ENCODE measurements around the gene MYH6.

DNA sequence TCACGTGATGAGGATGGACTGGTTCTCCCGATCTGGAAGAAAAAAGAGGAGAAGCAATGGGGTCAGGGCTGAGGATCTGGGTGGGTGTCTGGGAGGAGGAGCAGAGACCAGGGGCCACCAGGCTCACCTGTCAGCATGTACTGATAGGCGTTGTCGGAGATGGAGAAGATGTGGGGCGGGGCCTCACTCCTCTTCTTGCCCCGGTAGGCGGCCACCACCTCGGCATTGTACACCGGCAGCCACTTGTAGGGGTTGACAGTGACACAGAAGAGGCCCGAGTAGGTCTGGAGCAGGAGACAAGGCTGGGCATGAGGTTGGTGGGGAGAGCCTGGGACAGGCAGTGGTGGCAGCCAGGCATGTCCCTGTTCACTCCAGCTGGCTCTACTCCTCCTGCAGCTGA, 3.0 kb downstream of the MYH6 start:
- TF ChIP-seq, protein P1, sequence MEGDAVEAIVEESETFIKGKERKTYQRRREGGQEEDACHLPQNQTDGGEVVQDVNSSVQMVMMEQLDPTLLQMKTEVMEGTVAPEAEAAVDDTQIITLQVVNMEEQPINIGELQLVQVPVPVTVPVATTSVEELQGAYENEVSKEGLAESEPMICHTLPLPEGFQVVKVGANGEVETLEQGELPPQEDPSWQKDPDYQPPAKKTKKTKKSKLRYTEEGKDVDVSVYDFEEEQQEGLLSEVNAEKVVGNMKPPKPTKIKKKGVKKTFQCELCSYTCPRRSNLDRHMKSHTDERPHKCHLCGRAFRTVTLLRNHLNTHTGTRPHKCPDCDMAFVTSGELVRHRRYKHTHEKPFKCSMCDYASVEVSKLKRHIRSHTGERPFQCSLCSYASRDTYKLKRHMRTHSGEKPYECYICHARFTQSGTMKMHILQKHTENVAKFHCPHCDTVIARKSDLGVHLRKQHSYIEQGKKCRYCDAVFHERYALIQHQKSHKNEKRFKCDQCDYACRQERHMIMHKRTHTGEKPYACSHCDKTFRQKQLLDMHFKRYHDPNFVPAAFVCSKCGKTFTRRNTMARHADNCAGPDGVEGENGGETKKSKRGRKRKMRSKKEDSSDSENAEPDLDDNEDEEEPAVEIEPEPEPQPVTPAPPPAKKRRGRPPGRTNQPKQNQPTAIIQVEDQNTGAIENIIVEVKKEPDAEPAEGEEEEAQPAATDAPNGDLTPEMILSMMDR (IDR thresholded peaks at IDR 0.05) = no peak
- no peak for TF ChIP-seq POLR2A (IDR thresholded peaks at IDR 0.05)
